SU-DHL-6 (cell line): ENCODE measurements around the gene PJA1.

Experiments
- EZH2phosphoT487 ChIP-seq: fragments of 200-600 bp; sonication (generic), shearing (Covaris generic); conservative IDR thresholded peaks from 2 replicates; pipeline ENCODE4 v1.6.1; 2018; ENCODE audit warnings: mild to moderate bottlenecking, antibody characterized with exemption, low read length, moderate library complexity, mixed read lengths
- TF ChIP-seq, protein P1 (sequence below): fragments of 200-600 bp; sonication (generic); IDR thresholded peaks from one replicate; pipeline ENCODE4 v1.5.1; 2017; ENCODE audit warnings: antibody characterized with exemption, mild to moderate bottlenecking, low read length, moderate library complexity; ENCODE audit not compliant: insufficient read depth, poor library complexity, severe bottlenecking

DNA sequence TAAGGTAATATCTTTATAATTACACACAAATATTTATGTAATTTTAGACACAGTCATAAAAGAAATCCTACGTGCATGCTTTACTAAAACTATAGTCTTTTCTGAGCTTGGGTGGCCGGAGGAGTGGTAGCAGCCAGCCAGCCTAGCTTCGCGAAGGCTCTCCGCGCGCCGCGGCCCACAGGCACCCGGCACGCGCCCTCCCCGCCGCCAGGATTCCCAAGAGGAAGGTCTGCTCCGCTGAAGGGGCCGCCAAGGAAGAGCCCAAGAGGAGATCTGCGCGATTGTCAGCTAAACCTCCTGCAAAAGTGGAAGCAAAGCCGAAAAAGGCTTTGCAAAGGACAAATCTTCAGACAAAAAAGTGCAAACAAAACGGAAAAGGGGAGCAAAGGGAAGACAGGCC is 8.7 kb upstream of the PJA1 start:
- TF ChIP-seq, protein P1, sequence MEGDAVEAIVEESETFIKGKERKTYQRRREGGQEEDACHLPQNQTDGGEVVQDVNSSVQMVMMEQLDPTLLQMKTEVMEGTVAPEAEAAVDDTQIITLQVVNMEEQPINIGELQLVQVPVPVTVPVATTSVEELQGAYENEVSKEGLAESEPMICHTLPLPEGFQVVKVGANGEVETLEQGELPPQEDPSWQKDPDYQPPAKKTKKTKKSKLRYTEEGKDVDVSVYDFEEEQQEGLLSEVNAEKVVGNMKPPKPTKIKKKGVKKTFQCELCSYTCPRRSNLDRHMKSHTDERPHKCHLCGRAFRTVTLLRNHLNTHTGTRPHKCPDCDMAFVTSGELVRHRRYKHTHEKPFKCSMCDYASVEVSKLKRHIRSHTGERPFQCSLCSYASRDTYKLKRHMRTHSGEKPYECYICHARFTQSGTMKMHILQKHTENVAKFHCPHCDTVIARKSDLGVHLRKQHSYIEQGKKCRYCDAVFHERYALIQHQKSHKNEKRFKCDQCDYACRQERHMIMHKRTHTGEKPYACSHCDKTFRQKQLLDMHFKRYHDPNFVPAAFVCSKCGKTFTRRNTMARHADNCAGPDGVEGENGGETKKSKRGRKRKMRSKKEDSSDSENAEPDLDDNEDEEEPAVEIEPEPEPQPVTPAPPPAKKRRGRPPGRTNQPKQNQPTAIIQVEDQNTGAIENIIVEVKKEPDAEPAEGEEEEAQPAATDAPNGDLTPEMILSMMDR: no peak
- no peak for TF ChIP-seq EZH2phosphoT487
